Measurements from ENCODE around the gene OTOP1. TPM values are rescaled to one million over a fixed set of nuclear protein-coding genes. Genes with fewer than 3 reads are reported as not detected.
A peak's percentile ranks its signal among the peaks of the same experiment; 100 is the strongest.
"Not testable (repeated sequence)": the region's sequence is repeated elsewhere in the genome, so short reads cannot be mapped to it uniquely, and the experiment has no call there.

The OTOP1 gene
- total RNA-seq, 1 donor from 2014 or later: 1.5 TPM

DNA sequence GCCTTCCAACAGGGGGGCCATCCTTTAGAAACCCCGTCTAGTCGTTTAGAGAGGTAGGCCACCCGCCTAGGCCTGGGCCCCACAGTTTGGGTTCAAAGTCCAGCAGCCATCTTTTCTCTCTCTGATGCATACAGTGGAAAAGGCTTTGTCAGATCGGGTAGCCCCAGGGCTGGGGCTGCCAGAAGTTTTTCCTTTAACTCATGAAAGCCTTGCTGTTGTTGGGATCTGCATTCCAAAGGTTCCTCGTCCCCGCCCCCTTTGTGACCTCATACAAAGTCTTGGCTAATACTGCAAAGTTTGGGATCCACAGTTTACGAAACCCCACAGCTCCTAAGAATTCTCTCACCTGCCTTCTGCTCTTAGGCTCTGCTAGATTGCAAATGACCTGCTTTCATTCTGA, 64.5 kb downstream of the OTOP1 start:
- not testable (repeated sequence) for DNase-seq

GRCh38 chr4:4160956-4161665, 65.6 kb downstream of the OTOP1 start:
- DNase-seq: peak; percentile 8

GRCh38 chr4:4145622-4146021, 81.1 kb downstream of the OTOP1 start:
- DNase-seq: not testable (repeated sequence)

DNA sequence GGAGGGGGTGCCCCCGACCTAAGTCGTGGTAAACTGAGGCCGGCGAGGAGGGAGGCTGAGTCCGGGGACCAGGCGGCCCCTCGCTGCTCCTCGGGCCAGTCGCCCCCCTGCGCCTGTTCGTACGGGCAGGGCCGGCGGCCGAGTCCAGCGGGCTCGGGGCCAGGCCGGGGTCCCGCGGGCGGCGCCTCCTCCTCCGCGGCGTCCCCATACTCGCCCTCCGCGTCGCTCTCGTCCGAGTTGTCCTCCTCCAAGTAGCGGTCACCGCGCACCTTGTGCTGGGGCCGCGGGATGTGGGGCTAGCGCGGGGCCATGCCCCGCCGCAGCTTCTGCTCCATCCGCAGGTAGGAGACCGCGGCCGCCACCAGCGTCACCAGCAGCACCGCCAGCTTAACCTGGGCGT, 83.4 kb downstream of the OTOP1 start:
- not testable (repeated sequence) for DNase-seq

- not testable (repeated sequence) for DNase-seq
These were observed 84.0 kb downstream of the OTOP1 start for GRCh38 chr4:4142679-4143078.

- not testable (repeated sequence) for DNase-seq
These were observed 85.5 kb downstream of the OTOP1 start for GRCh38 chr4:4141186-4141585.

Other genes with a start within 250 kb of the OTOP1 start
- gene TMEM128, start 21.3 kb upstream of the OTOP1 start, total RNA-seq: 18.0 TPM
- gene LYAR, start 63.2 kb upstream of the OTOP1 start, total RNA-seq: 7.5 TPM
- 9.7 TPM for gene ZBTB49, start 63.3 kb upstream of the OTOP1 start, total RNA-seq
- gene NSG1, start 160.2 kb upstream of the OTOP1 start, total RNA-seq: 2.4 TPM